H1 (cell line): ENCODE data around the gene TMEM38A. TPM values are rescaled to one million over a fixed set of nuclear protein-coding genes. Genes with fewer than 3 reads are reported as not detected.

Experiments used
- CTCF ChIA-PET: fragments of 300-600 bp; sonication (Branson Sonifier 250); formaldehyde crosslinking; loops from one replicate; lab custom pipeline; 2021; ENCODE audit not compliant: partially characterized antibody; lab: Charles Lee
- POLR2A ChIA-PET: fragments of 300-600 bp; sonication (Branson Sonifier 250); formaldehyde crosslinking; loops from one replicate; lab custom pipeline; 2021; ENCODE audit warnings: inconsistent platforms; ENCODE audit not compliant: partially characterized antibody; lab: Charles Lee
- DNase-seq, 2 experiments: peaks; one replicate each; pipeline versions ENCODE4 v3.0.0 to v3.0.0-alpha.2; 2010 to 2022; ENCODE audit warnings: low spot score in 2 of 2, low read depth in 1 of 2, mixed read lengths in 1 of 2
- FAIRE-seq: peaks from 2 replicates; lab custom pipeline; 2011; peaks lifted over from hg19 to GRCh38; lab: Jason Lieb, UNC
- H2AFZ ChIP-seq: 2 replicates; pipeline ENCODE4 v1.8.1; 2012; ENCODE audit warnings: low read length, inconsistent platforms
- H2AK5ac ChIP-seq: 2 replicates; pipeline ENCODE4 v1.6.1; 2013; ENCODE audit warnings: low read depth, low read length
- H2BK120ac ChIP-seq: replicated peaks from 2 replicates; pipeline ENCODE3; 2013; ENCODE audit warnings: low read depth, low read length, inconsistent platforms
- H2BK12ac ChIP-seq: 2 replicates; pipeline ENCODE4 v1.6.1; 2013; ENCODE audit warnings: low read depth, low read length
- H2BK15ac ChIP-seq: 2 replicates; pipeline ENCODE4 v1.6.1; 2013; ENCODE audit warnings: low read length
- H2BK20ac ChIP-seq: 2 replicates; pipeline ENCODE4 v1.6.1; 2013; ENCODE audit warnings: low read length
- H2BK5ac ChIP-seq: 2 replicates; pipeline ENCODE4 v1.6.1; 2013; ENCODE audit warnings: low read depth, low read length
- H3K14ac ChIP-seq: 2 replicates; pipeline ENCODE4 v1.6.1; 2013; ENCODE audit warnings: inconsistent platforms; ENCODE audit not compliant: insufficient read length
- H3K18ac ChIP-seq: 2 replicates; pipeline ENCODE4 v1.6.1; 2013; ENCODE audit warnings: low read length; ENCODE audit errors: extremely low read depth
- H3K23ac ChIP-seq: 2 replicates; pipeline ENCODE4 v1.6.1; 2013; ENCODE audit warnings: inconsistent platforms; ENCODE audit not compliant: insufficient read length
- H3K23me2 ChIP-seq: 2 replicates; pipeline ENCODE4 v1.6.1; 2013; ENCODE audit warnings: low read depth, low read length
- H3K27ac ChIP-seq: 2 replicates; pipeline ENCODE4 v1.6.1; 2011; ENCODE audit warnings: low read depth, low read length, inconsistent platforms
- H3K27me3 ChIP-seq, 4 experiments: replicated peaks in 1 of 4; 1 replicate in 1 of 4; 2 replicates in 3 of 4; pipeline versions ENCODE4 v1.6.1 to v1.8.1; 2011 to 2013; ENCODE audit warnings: low read length in 3 of 4, mild to moderate bottlenecking in 3 of 4, inconsistent platforms in 2 of 4, mixed read lengths in 2 of 4, moderate library complexity in 1 of 4; ENCODE audit not compliant: control insufficient read depth in 3 of 4, insufficient read depth in 3 of 4; ENCODE audit errors: extremely low read depth in 1 of 4
- H3K36me3 ChIP-seq, 4 experiments: 2 replicates each; pipeline versions ENCODE4 v1.6.1 to v1.8.1; 2011 to 2013; ENCODE audit warnings: mild to moderate bottlenecking in 4 of 4, low read length in 3 of 4, moderate library complexity in 2 of 4, control low read depth in 1 of 4, inconsistent platforms in 1 of 4; ENCODE audit not compliant: insufficient read depth in 4 of 4, control insufficient read depth in 2 of 4
- H3K4ac ChIP-seq: replicated peaks from 2 replicates; pipeline ENCODE3; 2013; ENCODE audit warnings: low read length, low read depth, mixed read lengths, inconsistent platforms; ENCODE audit not compliant: insufficient read length
- H3K4me1 ChIP-seq, 4 experiments: replicated peaks in 1 of 4; 1 replicate in 1 of 4; 2 replicates in 3 of 4; pipeline versions ENCODE4 v1.6.1 to v1.8.1; 2011 to 2013; ENCODE audit warnings: low read length in 3 of 4, inconsistent platforms in 2 of 4, mixed read lengths in 1 of 4; ENCODE audit not compliant: insufficient read depth in 4 of 4, control insufficient read depth in 3 of 4
- H3K4me2 ChIP-seq, 2 experiments: 2 replicates each; pipeline versions ENCODE4 v1.6.1 to v1.8.1; 2011 to 2013; ENCODE audit warnings: low read depth in 2 of 2, low read length in 2 of 2, control low read depth in 1 of 2, inconsistent platforms in 1 of 2, mild to moderate bottlenecking in 1 of 2; ENCODE audit not compliant: insufficient read depth in 1 of 2
- H3K4me3 ChIP-seq, 4 experiments: fragments of 200-600, 300-600 bp in 1 of 4; sonication (generic), shearing (Covaris generic), sonication (Bioruptor Twin) in 1 of 4; 2 replicates each; pipeline versions ENCODE4 v1.5.1 to v1.8.1; 2011 to 2016; ENCODE audit warnings: low read length in 4 of 4, low read depth in 3 of 4, control low read depth in 2 of 4, inconsistent platforms in 2 of 4, mild to moderate bottlenecking in 2 of 4, mixed read lengths in 1 of 4, moderate library complexity in 1 of 4; ENCODE audit not compliant: insufficient read depth in 2 of 4; ENCODE audit errors: extremely low read depth in 1 of 4
- H3K56ac ChIP-seq: replicated peaks from 2 replicates; pipeline ENCODE3; 2013; ENCODE audit warnings: low read depth, mild to moderate bottlenecking, mixed read lengths, low read length, inconsistent platforms; ENCODE audit not compliant: insufficient read length
- H3K79me1 ChIP-seq: 2 replicates; pipeline ENCODE4 v1.6.1; 2013; ENCODE audit warnings: low read depth, low read length, control low read depth
- H3K79me2 ChIP-seq, 2 experiments: 2 replicates each; pipeline versions ENCODE4 v1.6.1 to v1.8.1; 2012 to 2013; ENCODE audit warnings: low read length in 2 of 2, mild to moderate bottlenecking in 2 of 2, inconsistent platforms in 1 of 2; ENCODE audit not compliant: insufficient read depth in 2 of 2, control insufficient read depth in 1 of 2
- H3K9ac ChIP-seq, 4 experiments: replicated peaks in 1 of 4; 1 replicate in 1 of 4; 2 replicates in 3 of 4; pipeline versions ENCODE4 v1.6.1 to v1.8.1; 2011 to 2013; ENCODE audit warnings: low read depth in 3 of 4, low read length in 3 of 4, control low read depth in 2 of 4, mild to moderate bottlenecking in 2 of 4, moderate library complexity in 2 of 4, inconsistent platforms in 1 of 4; ENCODE audit errors: extremely low read depth in 1 of 4
- H3K9me3 ChIP-seq, 2 experiments: 2 replicates each; pipeline versions ENCODE4 v1.6.1 to v1.8.1; 2012 to 2013; ENCODE audit warnings: mild to moderate bottlenecking in 2 of 2, moderate library complexity in 2 of 2, control low read depth in 1 of 2, inconsistent platforms in 1 of 2, low read depth in 1 of 2, low read length in 1 of 2, mixed read lengths in 1 of 2; ENCODE audit not compliant: insufficient read depth in 2 of 2
- H4K20me1 ChIP-seq, 2 experiments: replicated peaks in 1 of 2; 2 replicates each; pipeline versions ENCODE3 to v1.8.1; 2011 to 2013; ENCODE audit warnings: inconsistent platforms in 2 of 2, low read length in 2 of 2, mild to moderate bottlenecking in 1 of 2; ENCODE audit not compliant: insufficient read depth in 2 of 2, control insufficient read depth in 1 of 2
- H4K5ac ChIP-seq: 2 replicates; pipeline ENCODE4 v1.6.1; 2013; ENCODE audit warnings: low read length, low read depth, mixed read lengths, inconsistent platforms; ENCODE audit not compliant: insufficient read length
- H4K8ac ChIP-seq: 2 replicates; pipeline ENCODE4 v1.8.0; 2013; ENCODE audit warnings: mild to moderate bottlenecking, moderate library complexity, low read length, inconsistent platforms; ENCODE audit not compliant: insufficient read depth; ENCODE audit errors: extremely low read depth
- H4K91ac ChIP-seq: replicated peaks from 2 replicates; pipeline ENCODE3; 2013; ENCODE audit warnings: low read length, mixed read lengths, inconsistent platforms; ENCODE audit not compliant: insufficient read length
- BACH1 ChIP-seq: IDR thresholded peaks from 2 replicates; pipeline ENCODE4 v1.6.1; 2012; ENCODE audit warnings: low read length, improper control_type of control experiment
- CREB1 ChIP-seq: IDR thresholded peaks from 2 replicates; pipeline ENCODE4 v1.6.1; 2012; ENCODE audit warnings: inconsistent platforms
- FOSL1 ChIP-seq: IDR thresholded peaks from 2 replicates; pipeline ENCODE4 v1.6.1; 2011; ENCODE audit warnings: mild to moderate bottlenecking, low read depth, low read length, moderate library complexity; ENCODE audit not compliant: insufficient read depth
- GABPA ChIP-seq: IDR thresholded peaks from 2 replicates; pipeline ENCODE4 v1.6.1; 2011; ENCODE audit warnings: mild to moderate bottlenecking, low read length, moderate library complexity, borderline replicate concordance; ENCODE audit not compliant: insufficient read depth
- KDM4A ChIP-seq: IDR thresholded peaks from one replicate; pipeline ENCODE4 v1.7.1; 2012; ENCODE audit warnings: low read depth, mild to moderate bottlenecking, moderate library complexity, low read length, inconsistent platforms; ENCODE audit not compliant: severe bottlenecking
- KDM5A ChIP-seq: fragments of 200-600 bp; IDR thresholded peaks from 2 replicates; pipeline ENCODE4 v1.7.1; 2012; ENCODE audit warnings: mild to moderate bottlenecking, low read length, inconsistent platforms, mixed read lengths
- NANOG ChIP-seq: IDR thresholded peaks from 2 replicates; pipeline ENCODE4 v1.6.1; 2011; ENCODE audit warnings: low read length, low read depth, mild to moderate bottlenecking, inconsistent platforms; ENCODE audit not compliant: insufficient read depth, poor library complexity, severe bottlenecking
- RAD21 ChIP-seq, 2 experiments: IDR thresholded peaks in 1 of 2; conservative IDR thresholded peaks in 1 of 2; 2 replicates each; pipeline ENCODE4 v1.6.1; 2011; ENCODE audit warnings: low read depth in 2 of 2, low read length in 2 of 2, improper control_type of control experiment in 1 of 2, inconsistent platforms in 1 of 2, mild to moderate bottlenecking in 1 of 2, moderate library complexity in 1 of 2
- RFX5 ChIP-seq: IDR thresholded peaks from 2 replicates; pipeline ENCODE4 v1.6.1; 2011; ENCODE audit warnings: low read depth, low read length, improper control_type of control experiment, borderline replicate concordance
- SIN3A ChIP-seq, 2 experiments: IDR thresholded peaks in 1 of 2; conservative IDR thresholded peaks in 1 of 2; 2 replicates each; pipeline ENCODE4 v1.6.1; 2011 to 2012; ENCODE audit warnings: low read length in 2 of 2, improper control_type of control experiment in 1 of 2, low read depth in 1 of 2, mild to moderate bottlenecking in 1 of 2
- SIRT6 ChIP-seq: IDR thresholded peaks from one replicate; pipeline ENCODE4 v1.7.1; 2012; ENCODE audit warnings: low read length, inconsistent platforms
- TAF1 ChIP-seq: IDR thresholded peaks from 2 replicates; pipeline ENCODE4 v1.6.1; 2011; ENCODE audit warnings: mild to moderate bottlenecking, low read depth, low read length
- WGBS, 2 experiments: shearing (Covaris generic) in 1 of 2; methylation state at CpG; one replicate each; pipeline versions ENCODE4 v1.1.6 to v1.1.7; 2013 to 2015; ENCODE audit warnings: low lambda C conversion rate in 2 of 2, mixed read lengths in 2 of 2, inconsistent platforms in 1 of 2, low coverage in 1 of 2, missing lambda C conversion rate in 1 of 2; ENCODE audit not compliant: insufficient replicate concordance in 2 of 2, insufficient coverage in 1 of 2, insufficient read length in 1 of 2; ENCODE audit errors: extremely low coverage in 1 of 2, missing lambda C conversion rate in 1 of 2; 5-methylcytosine and 5-hydroxymethylcytosine counted together
- polyA plus RNA-seq, 7 experiments: library from polyadenylated mRNA; depleted of rRNA in 3 of 7; stranded (reverse) in 5 of 7; unstranded in 2 of 7; fragments of >200 nt in 5 of 7; fragments of 200-250 nt in 2 of 7; gene quantifications; 1 replicate in 5 of 7; 2 replicates in 1 of 7; 4 replicates in 1 of 7; pipeline versions ENCODE4 v1.2.1 to v1.2.3, GENCODE V29; 2011 to 2013; ENCODE audit warnings: missing spikeins in 2 of 7, mixed read lengths in 2 of 7
- total RNA-seq: library from RNA; stranded (reverse); fragmentation: NEBNext Ultra II Directional; extraction: Animal tissue kit (Norgen Biotek cat#: 25700); gene quantifications from 2 replicates; pipeline ENCODE4 v1.2.1, GENCODE V29; 2021

The TMEM38A gene
- total and polyA plus RNA-seq, 2 of the 8 experiments (the other 6 are each of a cell fraction or from before 2014, with no cell fraction given) = 8.9 to 9.2 TPM

DNA sequence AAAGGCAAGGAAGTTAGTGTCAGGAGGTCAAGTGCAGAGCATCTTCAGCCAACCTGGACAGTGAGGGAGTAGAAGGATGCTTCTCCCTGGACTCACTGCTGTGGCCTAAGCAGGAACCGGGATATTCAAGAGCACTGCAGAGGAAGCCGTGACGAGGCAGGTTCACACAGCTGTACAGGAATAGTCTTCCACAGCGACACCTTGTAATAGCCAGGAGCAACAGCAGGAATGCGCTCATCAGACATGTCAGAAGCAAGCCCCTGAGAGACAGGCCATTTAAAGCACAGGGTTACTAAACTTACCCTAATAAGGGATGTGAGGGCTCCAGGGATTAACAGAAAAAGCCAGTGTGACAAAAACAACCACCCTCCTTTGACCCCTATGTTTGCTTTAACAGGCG lies 29.5 kb upstream of the TMEM38A start:
- Histone ChIP-seq H2BK5ac (no peak overlapping the region; the same call in 1 of the 2 replicates), H3K36me3 (peaks cover 0 to 4% (median 2%) of the 10 kb centered on the region in 4 experiments; a peak in 3 of 8 replicates), H2AFZ (no peak overlapping the region), H3K14ac (no peak overlapping the region), H2BK20ac (no peak overlapping the region), H3K4me2 (no peak overlapping the region), H3K4me1 (peaks cover 2 to 7% (median 4%) of the 10 kb centered on the region in 4 experiments; a peak in 6 of 7 replicates), H3K79me1 (no peaks in the 10 kb centered on the region), H2BK15ac (no peak overlapping the region), H3K4me3 (no peak overlapping the region), H3K18ac (no peak overlapping the region), H4K8ac (no peak overlapping the region), H3K79me2 (peaks cover 0 to 17% of the 10 kb centered on the region in 2 experiments), H3K9ac (no peak overlapping the region), H3K27me3 (no peaks in the 10 kb centered on the region), H2BK12ac (no peak overlapping the region), H4K5ac (no peak overlapping the region), H3K4ac (no peak overlapping the region), H4K20me1 (peaks cover 8 to 10% of the 10 kb centered on the region in 2 experiments), H3K23ac (no peak overlapping the region), H4K91ac (no peak overlapping the region), H3K9me3 (no peaks in the 10 kb centered on the region), H3K23me2 (peaks cover 10% of the 10 kb centered on the region; the same call in 1 of the 2 replicates), H2AK5ac (no peak overlapping the region), H2BK120ac (no peak overlapping the region), H3K56ac (no peak overlapping the region), H3K27ac (no peak overlapping the region)
- no peak for DNase-seq
- no peak for FAIRE-seq
- ChIA-PET CTCF (interaction anchor here (0.7 to 1.9 kb wide), 2 partner anchors 44 to 45 kb away, joined by 3 to 6 read pairs; no protein-coding TSS in a partner anchor), POLR2A (interaction anchor here (4.4 kb wide), 1 partner anchor 7 kb away, joined by 27 read pairs; no protein-coding TSS in a partner anchor)
- WGBS, 2 experiments = 95% methylated on average over 6 of the region's 6 CpGs; no CpG with 5 or more reads in 1 of the 2 experiments
- TF ChIP-seq BACH1 (no peak), KDM5A (no peak), KDM4A (no peak), RAD21 (IDR thresholded peaks at IDR 0.05 in 1 of 2, conservative IDR thresholded peaks at IDR 0.05 in 1 of 2; ENCODE audit: low read depth in 2 of 2, low read length in 2 of 2) (no peak), FOSL1 (no peak), TAF1 (no peak), SIN3A (conservative IDR thresholded peaks at IDR 0.05 in 1 of 2, IDR thresholded peaks at IDR 0.05 in 1 of 2; ENCODE audit: low read depth in 1 of 2, low read length in 2 of 2) (no peak), RFX5 (no peak), SIRT6 (no peak), CREB1 (no peak), NANOG (no peak), GABPA (no peak)
